ENCODE results near the gene BCL2L14.

The BCL2L14 gene, protein sequence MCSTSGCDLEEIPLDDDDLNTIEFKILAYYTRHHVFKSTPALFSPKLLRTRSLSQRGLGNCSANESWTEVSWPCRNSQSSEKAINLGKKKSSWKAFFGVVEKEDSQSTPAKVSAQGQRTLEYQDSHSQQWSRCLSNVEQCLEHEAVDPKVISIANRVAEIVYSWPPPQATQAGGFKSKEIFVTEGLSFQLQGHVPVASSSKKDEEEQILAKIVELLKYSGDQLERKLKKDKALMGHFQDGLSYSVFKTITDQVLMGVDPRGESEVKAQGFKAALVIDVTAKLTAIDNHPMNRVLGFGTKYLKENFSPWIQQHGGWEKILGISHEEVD

DNA sequence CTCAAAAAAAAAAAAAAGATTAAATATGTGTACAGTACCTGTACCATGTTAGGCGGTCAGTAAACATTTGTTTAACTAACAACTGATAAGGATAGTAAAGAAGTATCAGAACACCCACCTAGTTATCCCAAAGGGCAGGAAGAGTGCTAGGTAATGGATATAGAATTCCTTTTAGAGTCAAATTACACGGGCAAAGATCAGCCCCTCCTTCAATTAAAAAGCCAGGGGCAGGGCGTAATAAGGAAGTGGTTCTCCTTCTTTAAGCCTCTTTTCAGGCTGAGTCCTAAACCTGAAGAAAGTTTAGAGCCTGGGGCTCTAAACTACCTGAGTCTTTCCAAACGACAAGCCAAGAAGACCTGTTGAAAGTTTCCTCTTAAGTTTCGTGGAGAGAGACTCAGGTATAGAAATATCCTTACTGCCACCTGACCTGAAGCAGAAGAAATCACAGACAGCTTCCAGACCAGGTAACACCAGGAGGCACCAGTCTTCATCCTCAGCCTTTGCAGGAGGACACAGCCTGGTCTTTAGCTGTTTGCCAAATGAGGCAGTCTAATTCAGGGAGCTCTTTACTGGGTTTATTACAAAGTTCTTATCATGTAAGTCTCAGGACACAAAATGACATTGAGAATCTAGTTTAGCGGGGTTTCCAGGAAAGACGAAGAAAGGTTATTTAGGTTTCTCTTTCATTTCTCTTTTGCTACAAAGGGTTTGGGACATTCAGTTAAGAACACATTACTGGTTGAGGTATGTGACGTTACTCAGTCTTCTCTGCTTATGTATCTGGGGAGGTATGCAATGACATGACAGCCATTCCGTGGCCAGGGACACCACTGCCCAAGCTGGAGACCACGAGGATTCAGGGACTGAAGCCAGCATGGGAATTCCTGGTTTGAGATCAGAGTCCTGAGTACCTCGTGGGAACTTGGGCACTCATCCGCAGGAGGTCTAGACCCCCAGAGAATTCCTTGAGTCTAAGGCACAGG lies at the start of gene BCL2L14:
TSS of gene BCL2L14 (plus strand) at position 266 of the 983 bp plus-strand sequence. CDS start 8,367 bp downstream, outside the sequence.
- DNase-seq = no peak

DNA sequence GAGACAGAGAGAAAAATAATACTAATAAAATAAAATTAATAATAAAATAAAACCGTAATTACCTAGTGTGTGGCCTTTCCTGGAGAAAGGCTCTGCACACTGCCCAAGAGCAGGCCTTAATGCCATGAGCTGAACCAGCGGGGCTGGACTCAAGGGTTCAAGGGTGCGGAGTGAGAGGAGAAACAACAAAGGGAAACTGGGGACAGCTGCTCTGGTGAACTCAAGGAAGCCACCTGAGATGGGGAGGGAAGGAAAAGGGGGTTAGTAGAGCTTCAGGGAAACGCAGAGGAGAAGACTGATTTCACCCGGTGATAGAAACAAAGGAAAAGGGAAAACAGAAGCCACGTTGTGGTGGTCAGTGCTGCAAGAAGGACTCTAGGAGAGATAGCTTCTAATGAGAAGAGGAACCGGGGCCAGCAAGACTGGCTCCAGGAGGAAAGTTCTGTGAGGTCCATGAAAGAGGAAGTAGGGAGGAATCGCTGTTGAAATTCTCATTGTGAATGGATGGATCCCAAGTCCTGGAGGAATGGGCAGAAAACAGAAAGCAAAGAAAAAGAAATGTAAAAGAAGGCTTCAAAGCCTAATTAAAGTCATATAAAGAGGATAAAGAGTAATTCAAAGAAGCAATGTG lies 48.3 kb upstream of the BCL2L14 start:
- DNase-seq = no peak

DNA sequence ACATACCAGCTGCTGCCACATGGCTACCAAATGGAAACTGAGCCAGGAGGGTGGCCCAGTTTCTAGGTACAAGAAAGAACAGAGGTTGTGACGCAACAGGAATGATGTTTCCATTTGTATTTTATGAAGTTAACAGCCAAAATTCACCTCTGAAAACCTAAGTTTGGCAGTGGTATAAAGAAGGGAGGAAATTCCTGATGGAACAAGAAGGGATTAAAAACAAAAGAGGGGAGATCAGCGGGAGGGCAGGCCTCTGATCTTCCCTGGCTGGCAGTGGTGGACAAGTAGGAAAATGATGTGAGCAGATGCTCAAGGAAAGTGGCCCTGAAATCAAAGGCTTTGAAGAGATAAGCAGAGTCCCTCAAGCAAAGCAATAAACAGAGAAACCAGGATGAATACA lies 47.3 kb upstream of the BCL2L14 start:
- DNase-seq = no peak

DNA sequence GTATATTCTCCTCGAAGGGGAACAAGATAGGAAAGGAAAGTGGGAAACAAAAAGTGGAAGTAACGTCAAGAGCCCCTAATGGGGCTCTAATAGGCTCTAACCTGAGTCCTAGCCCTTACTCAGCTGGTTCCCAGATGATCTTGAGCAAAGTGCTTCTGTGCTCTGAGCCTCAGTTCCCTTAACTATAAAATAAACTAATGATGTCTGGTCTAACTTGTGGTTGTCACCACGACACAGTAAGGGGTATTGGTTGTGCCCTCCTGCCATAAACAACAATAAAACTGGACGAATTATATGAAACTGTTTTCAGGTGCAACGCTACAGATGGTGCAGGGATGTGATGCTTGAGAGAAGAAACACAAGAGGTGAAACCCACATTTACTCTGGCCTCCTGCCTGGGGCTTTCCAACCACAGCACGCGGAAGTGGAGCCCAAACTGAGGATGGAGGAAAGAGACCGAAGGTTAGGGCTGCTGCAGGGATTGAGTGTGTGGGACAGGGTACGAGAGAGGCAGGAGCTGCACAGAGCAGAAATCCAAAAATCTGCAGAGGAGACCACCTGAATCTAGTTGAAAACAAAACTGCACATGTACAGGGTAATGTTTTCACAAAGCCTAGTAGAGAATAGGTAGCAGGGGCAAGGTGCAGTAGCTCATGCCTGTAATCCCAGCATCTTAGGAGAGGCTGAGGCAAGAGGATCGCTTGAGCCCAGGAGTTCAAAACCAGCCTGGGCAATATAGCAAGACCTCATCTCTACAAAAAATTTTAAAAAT lies 45.6 kb upstream of the BCL2L14 start:
- DNase-seq = peak; percentile 82

DNA sequence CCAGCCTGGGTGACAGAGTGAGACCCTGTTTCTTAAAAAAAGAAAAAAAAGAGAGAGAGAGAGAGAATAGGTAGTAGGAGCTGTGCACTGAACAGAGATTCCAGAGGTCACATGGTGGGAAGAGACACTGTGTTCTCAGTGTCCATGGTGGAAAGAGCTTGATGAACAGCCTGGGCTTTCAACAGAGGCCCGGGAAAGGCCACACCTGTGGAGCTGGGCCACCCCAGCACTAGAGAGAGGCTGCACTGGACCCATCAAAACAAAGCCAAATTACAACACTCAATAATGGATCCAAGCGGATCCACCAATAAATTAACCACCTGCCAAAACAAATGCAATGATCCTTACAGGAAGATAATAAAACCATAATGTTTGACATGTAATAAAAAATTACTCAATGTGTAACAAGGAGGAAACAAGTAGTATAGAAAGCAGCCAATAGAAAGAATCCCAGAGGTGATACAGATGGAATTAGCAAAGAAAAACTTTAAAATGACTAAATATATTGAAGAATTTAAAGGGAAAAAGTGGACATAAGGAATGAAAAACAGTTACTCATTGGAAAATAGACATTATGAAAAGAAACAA lies 44.8 kb upstream of the BCL2L14 start:
- DNase-seq = peak; percentile 47

DNA sequence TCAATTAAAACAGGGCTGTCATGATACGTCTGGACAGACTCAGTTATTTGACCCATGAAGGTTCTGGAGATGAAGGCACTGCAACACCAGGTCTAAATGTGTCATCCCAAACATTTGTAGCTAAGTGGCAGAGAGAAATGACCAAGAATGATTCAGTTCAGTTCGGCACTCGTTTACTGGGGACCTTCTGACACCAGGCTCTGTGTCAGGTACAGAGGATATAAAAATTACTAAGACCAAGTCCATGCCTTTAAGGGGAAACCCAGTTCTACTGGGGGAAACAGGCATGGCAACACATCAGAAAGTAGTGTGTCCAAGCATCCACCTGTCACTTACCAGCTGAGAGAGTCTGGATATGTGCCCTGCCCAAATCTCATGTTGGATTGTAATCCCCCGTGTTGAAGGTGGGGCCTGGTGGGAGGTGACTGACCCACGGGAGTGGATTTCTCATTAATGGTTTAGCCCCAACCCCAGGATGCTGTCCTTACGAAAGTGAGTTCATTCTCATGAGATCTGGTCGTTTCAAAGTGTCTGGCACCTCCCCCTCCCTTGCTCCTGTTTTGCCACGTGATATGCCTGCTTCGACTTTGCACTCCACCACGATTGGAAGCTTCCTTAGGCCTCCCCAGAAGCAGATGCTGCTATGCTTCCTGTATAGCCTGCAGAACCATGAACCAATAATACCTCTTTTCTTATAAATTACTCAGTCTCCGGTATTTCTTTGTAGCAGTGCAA lies 41.9 kb upstream of the BCL2L14 start:
- DNase-seq = no peak

DNA sequence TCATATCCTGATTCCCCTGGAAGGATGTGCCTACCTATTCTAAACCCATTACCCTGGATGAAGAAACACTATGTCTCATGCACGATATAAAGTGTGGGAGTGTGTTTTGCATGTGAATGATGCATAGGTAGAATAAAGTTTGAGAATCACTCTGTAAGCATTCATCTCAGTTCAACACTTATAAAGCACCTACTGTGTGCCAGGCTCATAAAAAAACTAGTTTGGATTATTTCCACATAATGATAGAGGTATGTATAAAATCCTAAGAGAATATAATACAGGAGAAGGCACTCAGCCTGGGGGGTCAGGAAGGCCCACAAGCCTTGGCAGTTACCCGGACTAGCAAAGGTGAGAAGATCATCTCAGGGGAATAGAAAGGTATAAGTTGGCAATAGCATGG lies 41.1 kb upstream of the BCL2L14 start:
- DNase-seq = no peak

DNA sequence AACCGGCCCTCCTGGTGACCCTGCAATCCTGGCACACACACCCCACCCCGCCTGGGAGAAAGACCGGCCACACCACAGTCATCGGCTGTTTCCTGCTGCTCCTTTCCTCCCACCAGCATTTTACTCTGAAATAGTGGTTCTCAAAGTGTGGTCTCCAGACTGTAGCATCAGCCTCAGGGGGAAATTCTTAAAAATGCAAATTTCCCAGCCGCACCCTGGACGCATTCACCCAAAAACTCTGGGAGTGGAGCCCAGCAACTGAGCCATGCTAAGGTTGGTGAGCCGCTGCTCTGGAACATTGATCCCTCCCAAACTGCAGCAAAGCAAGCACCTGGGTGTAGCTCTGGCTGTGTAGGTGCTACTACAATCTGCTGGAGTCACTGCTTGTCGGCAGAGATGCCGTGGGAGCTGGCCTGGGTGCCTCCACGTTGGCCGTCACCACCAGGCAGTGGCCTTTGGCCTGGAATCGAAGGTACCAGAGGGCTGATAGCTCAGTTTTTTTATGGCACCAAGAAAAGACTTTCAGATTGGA lies 38.4 kb upstream of the BCL2L14 start:
- DNase-seq = no peak

DNA sequence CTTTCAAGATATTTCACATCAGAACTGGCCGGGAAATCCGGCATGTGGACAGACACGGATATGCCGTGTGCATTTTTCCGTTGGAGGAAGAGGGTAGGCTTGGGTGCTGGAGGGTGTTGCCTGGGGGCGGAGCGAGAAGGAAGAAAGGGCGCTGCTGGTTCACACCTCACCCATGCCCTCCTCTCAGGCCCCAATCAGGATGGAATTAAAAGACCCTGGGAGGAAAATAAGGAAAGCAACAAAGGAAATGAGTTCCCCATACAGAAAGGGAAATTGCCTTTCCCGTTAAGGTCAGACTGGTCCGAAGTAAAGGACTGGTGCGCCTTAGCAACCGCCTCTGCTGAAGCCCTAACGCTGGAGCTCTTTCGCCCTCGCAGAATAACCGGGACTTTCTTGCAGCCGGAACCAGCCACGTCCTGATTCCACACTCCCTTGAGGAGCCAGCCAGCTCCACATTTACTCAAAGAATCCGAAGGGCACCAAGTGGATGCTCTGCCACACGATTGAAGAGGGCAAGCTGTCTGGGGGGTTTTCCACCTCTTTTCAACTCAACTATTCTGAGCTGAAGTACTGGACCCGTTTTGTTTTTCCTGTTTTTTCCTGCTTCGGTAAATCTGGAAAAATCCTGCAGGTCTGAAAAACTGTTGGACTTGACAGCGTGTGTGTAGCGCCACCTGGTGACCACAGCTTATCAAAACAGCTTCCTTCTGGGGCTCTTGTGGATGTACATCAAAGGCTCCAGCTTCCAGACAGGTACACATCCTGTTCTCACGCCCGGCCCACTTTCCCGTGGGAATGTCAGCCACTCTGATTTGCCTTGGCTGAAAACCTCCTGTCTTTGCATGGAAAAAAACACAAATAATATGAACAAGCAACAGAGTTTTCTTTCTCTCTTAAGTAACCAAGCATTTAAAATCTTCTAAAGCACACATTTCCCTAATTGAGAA lies 37.6 kb upstream of the BCL2L14 start:
- DNase-seq = peak; percentile 71

DNA sequence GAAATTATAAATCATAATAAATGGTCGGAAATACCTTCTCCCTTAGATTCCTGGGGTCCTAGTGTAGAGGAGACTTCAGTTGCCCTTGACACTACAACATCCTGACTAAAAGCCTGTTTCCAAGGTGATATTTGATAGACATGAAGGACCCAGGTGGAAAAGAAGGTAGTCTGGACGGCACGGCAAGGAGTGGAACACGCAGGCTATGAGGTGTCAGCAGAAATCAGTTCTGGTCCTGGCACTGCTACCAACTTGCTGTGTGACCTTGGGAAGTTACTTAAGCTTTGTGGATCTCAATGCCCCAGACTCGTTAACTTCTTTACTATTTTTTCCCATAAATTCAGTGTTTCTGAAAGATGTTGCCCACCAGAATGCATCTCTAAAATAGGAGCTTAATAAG lies 36.9 kb upstream of the BCL2L14 start:
- no peak for DNase-seq

DNA sequence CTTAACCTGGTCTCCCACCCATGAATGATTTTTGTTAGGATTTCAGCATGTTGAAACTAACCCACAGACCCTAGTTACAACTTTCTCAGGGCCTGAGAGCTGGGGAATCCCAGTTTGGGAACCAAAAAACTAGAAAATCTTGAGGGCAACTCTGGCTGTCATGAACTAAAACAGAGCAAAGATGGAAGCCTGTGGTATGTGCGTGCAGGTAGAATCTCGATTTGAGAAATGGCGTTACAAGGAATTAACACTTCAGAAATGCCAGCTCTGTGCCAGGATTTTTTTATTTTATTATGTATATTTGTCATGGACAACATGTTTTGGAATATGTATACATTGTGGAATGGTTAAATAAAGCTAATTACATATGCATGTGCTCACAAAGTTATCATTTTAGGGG lies 36.4 kb upstream of the BCL2L14 start:
- no peak for DNase-seq

DNA sequence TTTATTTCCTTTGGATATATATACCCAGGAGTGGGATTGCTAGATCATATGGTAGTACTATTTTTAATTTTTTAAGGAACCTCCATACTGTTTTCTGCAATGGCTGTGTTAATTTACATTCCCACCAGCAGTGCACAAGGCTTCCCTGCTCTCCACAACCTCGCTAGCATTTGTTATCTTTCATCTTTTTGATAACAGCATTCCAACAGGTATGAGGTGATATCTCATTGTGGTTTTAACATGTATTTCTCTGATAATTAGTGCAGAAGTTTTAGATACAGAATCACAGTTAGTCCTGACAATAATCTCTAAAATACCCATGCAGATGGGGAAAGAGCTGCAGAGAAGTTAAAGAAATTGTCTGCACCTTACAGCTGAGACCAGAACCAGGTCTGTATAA lies 35.5 kb upstream of the BCL2L14 start:
- DNase-seq = no peak

DNA sequence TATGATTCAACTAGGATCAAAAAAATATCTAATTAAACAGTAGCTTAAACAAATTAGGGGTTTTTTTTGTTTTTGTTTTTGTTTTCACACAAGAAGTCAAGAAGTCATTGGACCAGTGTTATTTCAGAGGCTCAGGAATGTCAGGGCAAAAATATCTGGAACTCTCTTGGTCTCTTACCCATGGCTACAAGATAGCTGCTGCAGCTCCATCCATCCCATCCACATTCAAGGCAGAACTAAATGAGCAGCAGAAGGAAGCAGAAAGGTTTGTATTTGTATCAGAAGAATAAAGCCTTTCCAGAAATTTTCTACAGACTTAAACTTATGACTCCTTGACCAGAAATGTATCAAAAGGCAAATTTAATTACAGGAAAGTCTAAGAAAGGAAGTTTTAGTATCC lies 33.8 kb upstream of the BCL2L14 start:
- DNase-seq = no peak

DNA sequence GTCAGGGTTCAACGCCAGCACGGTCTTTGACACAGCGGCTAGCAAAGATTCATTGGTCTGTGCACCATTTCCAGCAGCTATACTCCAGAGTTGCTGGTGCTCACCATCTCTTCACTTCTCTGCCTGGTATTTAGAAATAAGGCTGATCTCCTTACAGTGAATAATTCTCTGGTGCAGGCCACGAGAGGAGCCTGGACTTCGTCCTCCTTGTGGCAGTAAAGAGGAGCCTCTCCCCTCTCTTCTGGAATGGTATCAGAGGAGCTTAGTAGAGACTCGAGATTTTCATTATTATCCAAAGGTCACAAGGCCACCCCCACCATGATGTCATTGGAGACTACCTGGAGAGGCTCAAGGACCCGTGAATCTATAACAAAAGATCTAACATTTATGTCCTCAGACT lies 30.8 kb upstream of the BCL2L14 start:
- no peak for DNase-seq

DNA sequence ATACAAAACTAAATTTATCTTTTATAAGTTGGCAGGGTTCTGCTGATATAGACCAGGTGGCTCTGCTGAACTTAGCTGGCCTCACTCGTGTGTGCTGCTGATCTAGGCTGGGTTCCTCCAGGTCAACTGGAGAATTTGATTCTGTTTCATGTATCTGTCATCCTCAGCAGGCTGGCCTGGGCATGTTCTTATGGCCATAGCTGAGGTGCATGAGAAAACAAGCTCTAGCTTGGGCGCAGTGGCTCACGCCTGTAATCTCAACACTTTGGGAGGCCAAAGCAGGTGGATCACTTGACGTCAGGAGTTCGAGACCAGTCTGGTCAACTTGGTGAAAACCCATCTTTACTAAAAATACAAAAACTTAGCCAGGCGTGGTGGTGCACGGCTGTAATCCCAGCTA lies 24.3 kb upstream of the BCL2L14 start:
- DNase-seq = no peak

DNA sequence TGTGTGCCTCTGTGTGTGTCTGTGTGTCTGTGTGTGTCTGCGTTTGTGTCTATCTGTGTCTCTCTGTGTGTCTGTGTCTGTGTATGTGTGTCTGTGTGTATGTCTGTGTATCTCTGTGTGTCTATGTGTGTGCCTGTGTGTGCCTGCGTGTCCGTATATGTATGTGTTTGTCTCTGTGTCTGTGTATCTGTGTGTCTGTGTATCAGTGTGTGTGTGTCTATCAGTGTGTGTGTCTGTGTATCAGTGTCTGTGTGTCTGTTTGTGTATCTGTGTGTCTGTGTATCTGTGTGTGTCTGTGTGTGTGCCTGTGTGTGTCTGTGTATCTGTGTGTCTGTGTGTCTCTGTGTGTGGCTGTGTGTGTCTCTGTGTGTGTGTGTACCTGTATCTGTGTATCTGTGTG lies 23.1 kb upstream of the BCL2L14 start:
- DNase-seq = no peak

DNA sequence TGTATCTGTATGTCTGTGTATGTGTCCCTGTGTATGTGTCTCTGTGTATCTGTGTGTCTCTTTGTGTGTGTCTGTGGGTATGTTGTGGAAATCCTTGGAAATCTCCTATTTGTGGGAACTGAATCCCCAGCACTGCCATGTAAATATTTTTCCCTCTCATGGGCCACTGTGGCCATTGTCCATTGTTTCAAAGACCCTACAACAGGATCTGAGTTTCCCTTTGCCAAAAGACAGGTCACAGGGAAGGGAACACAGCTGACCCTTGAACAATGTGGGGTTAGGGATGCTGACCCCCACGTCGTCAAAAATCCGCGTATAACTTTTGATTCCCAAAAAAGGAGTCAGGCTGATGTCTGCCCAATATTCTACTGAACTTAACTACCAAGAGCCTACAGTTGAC lies 22.5 kb upstream of the BCL2L14 start:
- no peak for DNase-seq

DNA sequence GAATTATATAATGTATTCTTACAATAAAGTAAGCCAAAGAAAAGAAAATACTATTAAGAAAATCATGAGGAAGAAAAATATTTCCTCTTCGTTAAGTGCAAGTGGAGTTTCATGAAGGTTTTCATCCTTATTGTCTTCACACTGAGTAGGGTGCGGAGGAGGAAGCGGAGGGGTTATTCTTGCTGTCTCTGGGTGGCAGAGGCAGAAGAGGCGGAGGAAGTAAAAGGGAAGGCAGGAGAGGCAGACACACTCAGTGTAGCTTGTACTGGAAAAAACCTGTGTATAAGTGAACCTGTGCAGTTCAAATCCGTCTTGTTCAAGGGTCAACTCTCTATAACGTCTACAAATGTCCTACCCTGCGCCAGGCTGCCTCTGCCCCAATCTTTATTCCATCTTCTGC lies 22.0 kb upstream of the BCL2L14 start:
- DNase-seq = no peak

DNA sequence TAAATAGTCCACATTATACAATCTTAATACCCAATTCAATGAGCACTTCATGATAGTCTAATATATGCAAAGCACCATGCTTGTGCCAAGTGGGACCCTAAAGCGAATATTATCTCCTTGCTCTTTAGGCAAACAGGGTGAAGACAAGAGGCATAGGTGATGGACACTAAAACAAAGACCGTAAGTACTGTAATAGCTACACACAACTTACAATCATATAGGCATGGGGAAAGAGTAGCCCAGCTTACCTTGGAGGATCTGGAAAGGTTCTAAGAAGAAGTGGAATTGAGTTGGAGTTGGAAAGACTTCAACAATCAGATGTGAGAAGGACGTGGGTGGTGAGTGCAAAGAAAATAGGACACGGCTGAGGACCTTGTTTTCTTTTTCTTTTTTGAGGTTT lies 19.1 kb upstream of the BCL2L14 start:
- DNase-seq = no peak

DNA sequence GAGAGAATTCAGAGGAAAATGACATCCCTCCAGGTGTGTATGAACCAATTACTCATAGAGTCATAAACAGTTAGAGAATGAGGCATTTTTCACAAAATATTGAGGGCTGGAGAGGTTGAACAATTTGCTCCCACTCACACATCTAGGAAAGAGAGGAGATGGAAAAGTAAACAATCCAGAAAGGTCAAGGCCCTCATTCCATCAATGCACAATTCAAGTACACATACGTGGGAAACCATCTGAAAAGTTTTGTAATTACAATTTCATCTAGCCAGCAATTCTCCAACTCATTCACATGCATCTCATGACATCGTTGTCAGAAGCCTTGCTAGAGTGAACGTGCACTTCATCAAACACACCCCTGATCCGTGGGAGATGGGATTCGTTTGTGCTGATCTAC lies 15.7 kb upstream of the BCL2L14 start:
- DNase-seq = no peak
